Esophagus muscularis mucosa (tissue), 4 donors: Measurements from ENCODE around the gene MTOR. TPM values are rescaled to one million over a fixed set of nuclear protein-coding genes. Genes with fewer than 3 reads are reported as not detected.

Experiments
- DNase-seq: peaks from one replicate; pipeline ENCODE4 v3.0.0-alpha.2; 2017; ENCODE audit errors: extremely low spot score
- H3K27ac ChIP-seq, 4 donors: fragments of 200-600 bp; sonication (generic); replicated peaks in 1 of 4; 1 replicate in 3 of 4; 2 replicates in 1 of 4; pipeline ENCODE4 v1.5.1; 2016 to 2019; ENCODE audit warnings: mild to moderate bottlenecking in 1 of 4
- H3K27me3 ChIP-seq, 4 donors: fragments of 200-600 bp; sonication (generic); one replicate each; pipeline versions ENCODE4 v1.5.1 to v1.6.0; 2016 to 2019
- H3K36me3 ChIP-seq, 4 donors: fragments of 200-600 bp; sonication (generic); one replicate each; pipeline ENCODE4 v1.5.1; 2016 to 2019
- H3K4me1 ChIP-seq, 4 donors: fragments of 200-600 bp; sonication (generic); one replicate each; pipeline ENCODE4 v1.5.1; 2016 to 2019
- H3K4me3 ChIP-seq, 4 donors: fragments of 200-600 bp; sonication (generic); 1 replicate in 2 of 4; 2 replicates in 2 of 4; pipeline ENCODE4 v1.5.1; 2016 to 2019; ENCODE audit warnings: mild to moderate bottlenecking in 4 of 4, moderate library complexity in 1 of 4
- H3K9me3 ChIP-seq, 4 donors: fragments of 200-600 bp; sonication (generic); 1 replicate in 3 of 4; 2 replicates in 1 of 4; pipeline ENCODE4 v1.5.1; 2016 to 2019
- EP300 ChIP-seq: sonication (generic); formaldehyde crosslinking; IDR thresholded peaks from one replicate; pipeline ENCODE4 v1.6.1; 2017; ENCODE audit warnings: antibody characterized with exemption
- POLR2A ChIP-seq: fragments of 450-650 bp; IDR thresholded peaks from one replicate; pipeline ENCODE4 v1.6.1; 2017; ENCODE audit warnings: antibody characterized with exemption, moderate library complexity, mild to moderate bottlenecking, low read depth
- POLR2AphosphoS5 ChIP-seq, 2 donors: sonication (generic); formaldehyde crosslinking; IDR thresholded peaks; one replicate each; pipeline ENCODE4 v1.6.1; 2017; ENCODE audit warnings: antibody characterized with exemption in 2 of 2
- WGBS: methylation state at CpG from one replicate; pipeline ENCODE4 v1.1.5; 2018; 5-methylcytosine and 5-hydroxymethylcytosine counted together
- intact Hi-C: fragments of 100-400 bp; cut with DNase I; formaldehyde crosslinking; loops from one replicate; pipeline ENCODE4 v1.15.1; 2023
- total RNA-seq, 4 donors: library from RNA; depleted of rRNA; stranded (reverse); fragments of >200 nt; gene quantifications; one replicate each; pipeline versions ENCODE4 v1.1.0 to v1.2.1, GENCODE V29; 2016
- TF ChIP-seq, protein P1 (sequence below), 3 experiments: fragments of 200-600 bp in 2 of 3; fragments of 450-650 bp in 1 of 3; sonication (generic) in 2 of 3; IDR thresholded peaks; one replicate each; pipeline ENCODE4 v1.5.1; 2017 to 2019; ENCODE audit warnings: antibody characterized with exemption in 3 of 3, mild to moderate bottlenecking in 2 of 3, moderate library complexity in 1 of 3

MTOR gene
- total RNA-seq, 4 donors from 2014 or later, result 33.6 to 51.1 (median 41.0) TPM

DNA sequence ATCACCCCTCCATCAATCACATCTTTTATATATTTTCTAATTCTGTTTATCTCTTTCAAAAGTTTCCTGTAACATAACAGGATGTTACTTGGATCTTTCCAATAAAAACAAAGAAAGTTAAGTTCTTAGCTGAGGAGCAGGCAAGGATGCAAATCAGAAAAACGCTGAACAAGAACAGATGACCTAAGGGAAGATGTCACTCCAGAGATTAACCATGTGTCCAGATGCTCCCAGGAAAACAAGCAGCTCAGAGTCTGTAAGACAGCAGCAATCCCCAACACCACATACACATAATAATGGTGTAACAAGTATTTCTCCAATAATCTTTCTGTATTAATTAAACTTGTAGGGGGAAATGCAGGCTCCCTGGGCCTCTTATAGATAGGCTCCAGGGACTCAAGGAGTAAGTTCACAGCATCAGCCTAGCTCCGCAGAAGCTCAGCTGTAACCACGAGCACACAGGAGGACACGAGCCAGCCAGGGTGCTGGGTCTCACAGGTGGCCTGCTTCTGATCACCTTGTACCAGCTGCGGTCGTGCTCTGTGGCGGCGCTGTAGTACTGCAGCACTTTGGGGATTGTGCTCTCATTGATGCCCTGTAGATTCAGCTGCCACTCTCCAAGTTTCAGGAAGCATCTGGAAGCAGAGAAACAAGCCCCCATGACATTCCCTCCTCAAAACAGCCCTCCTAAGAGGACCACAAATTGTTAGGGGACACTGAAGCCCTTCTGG is 129.6 kb downstream of the MTOR start:
- TF ChIP-seq POLR2AphosphoS5 (IDR thresholded peaks at IDR 0.05) (no peak), EP300 (no peak), POLR2A (no peak)
- TF ChIP-seq, protein P1, sequence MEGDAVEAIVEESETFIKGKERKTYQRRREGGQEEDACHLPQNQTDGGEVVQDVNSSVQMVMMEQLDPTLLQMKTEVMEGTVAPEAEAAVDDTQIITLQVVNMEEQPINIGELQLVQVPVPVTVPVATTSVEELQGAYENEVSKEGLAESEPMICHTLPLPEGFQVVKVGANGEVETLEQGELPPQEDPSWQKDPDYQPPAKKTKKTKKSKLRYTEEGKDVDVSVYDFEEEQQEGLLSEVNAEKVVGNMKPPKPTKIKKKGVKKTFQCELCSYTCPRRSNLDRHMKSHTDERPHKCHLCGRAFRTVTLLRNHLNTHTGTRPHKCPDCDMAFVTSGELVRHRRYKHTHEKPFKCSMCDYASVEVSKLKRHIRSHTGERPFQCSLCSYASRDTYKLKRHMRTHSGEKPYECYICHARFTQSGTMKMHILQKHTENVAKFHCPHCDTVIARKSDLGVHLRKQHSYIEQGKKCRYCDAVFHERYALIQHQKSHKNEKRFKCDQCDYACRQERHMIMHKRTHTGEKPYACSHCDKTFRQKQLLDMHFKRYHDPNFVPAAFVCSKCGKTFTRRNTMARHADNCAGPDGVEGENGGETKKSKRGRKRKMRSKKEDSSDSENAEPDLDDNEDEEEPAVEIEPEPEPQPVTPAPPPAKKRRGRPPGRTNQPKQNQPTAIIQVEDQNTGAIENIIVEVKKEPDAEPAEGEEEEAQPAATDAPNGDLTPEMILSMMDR (IDR thresholded peaks at IDR 0.05), result no peak
- WGBS, result 77% methylated on average over 8 of the region's 8 CpGs

DNA sequence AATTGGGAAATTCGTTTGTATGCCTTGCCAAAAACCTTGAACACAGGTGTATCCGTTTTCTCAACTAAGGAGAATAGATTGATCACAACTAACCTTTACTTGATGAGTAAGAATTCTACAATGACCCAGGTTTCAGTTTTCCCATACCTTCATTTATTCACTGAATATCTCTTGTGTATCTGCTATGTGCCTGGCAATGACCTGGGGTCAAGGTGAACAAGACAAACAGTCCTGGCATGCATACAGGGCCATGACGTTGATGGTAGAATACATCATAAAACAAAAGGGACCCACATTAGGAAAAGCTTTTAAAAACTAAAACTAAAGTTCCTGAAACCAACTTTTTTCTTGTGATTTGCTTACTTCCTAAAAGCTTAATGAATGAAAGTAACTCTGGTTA is 130.5 kb downstream of the MTOR start:
- intact Hi-C loops, result no loop called here
- peaks cover 59 to 96% (median 94%) of the 10 kb centered on the region in 4 donors for H3K36me3 ChIP-seq
- no peaks in the 10 kb centered on the region for H3K27me3 ChIP-seq
- H3K27ac ChIP-seq, result peak overlapping the region in 1 of 4 donors; percentile 21
- peaks cover 0 to 12% (median 7%) of the 10 kb centered on the region in 4 donors for H3K4me1 ChIP-seq
- no peak for TF ChIP-seq POLR2AphosphoS5 (IDR thresholded peaks at IDR 0.05)
- H3K9me3 ChIP-seq, result no peaks in the 10 kb centered on the region
- DNase-seq, result no peak
- WGBS, result 69% methylated on average over 3 of the region's 3 CpGs
- H3K4me3 ChIP-seq, result no peak overlapping the region

More for the DNA sequence above, 129.6 kb downstream of the MTOR start:
- no peaks in the 10 kb centered on the region for H3K9me3 ChIP-seq
- H3K36me3 ChIP-seq, result peaks cover 58 to 96% (median 93%) of the 10 kb centered on the region in 4 donors
- intact Hi-C loops, result no loop called here
- H3K4me3 ChIP-seq, result no peak overlapping the region
- peak overlapping the region in 1 of 4 donors; percentile 17 for H3K27ac ChIP-seq
- DNase-seq, result no peak
- no peaks in the 10 kb centered on the region for H3K27me3 ChIP-seq
- peaks cover 0 to 12% (median 7%) of the 10 kb centered on the region in 4 donors for H3K4me1 ChIP-seq

DNA sequence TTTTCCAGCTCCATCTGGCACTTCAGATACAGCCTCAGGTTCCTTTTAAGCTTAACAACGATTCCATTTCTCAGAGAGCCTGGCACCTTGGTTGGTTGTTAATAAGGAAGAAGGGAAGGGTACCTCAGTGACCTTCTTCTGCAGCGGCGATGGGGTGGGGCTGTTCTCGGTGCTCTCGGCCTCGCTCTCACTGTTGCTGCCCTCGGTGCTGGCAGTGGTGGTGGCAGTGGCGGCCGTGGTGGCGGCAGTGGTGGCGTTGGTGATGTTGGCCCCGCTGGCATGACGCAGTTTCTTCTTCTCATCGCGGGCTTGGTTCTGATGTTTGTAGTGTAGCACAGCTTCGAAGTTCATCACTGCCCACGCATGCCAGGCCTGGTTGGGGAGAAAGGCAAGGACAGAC is 131.9 kb downstream of the MTOR start:
- TF ChIP-seq POLR2A, result no peak
- no peak for TF ChIP-seq EP300
- 96% methylated on average over 8 of the region's 17 CpGs for whole genome bisulfite sequencing

DNA sequence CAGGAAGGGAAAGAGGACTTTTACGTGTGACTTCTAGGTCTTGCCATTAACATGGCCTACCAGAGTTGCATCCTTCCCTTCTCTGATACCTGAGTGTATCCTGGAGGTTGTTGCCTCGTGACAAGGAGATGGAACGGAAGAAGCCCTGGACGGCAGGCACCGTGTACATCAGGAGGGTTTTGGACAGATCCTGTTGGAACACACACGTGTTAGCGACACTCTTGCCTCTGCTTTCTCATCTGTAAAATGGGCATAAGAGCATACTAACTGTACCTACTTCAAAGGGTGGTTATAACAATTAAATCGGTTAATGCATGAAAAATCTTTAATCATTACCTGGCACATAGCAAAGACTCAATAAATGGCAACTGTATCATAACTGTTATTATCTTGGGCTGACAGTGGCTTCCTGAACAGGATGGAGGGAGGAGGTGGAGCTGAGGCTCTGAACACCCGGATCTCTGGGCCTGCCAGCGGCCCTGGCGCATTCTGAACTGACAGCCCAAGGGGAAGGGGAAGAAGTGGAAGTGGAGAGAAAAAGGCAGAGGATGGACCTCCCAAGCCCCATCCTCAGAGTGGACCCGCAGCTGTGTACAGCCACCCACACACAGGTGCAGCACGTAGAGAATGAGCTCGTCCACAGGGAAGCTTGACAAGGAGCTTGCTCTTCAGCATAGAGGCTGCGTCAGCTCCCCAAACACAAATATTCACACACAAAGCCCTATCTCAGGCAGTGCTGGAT is 132.5 kb downstream of the MTOR start:
- Histone ChIP-seq H3K4me3 (no peak overlapping the region), H3K27ac (no peak overlapping the region), H3K36me3 (peaks cover 70 to 98% (median 96%) of the 10 kb centered on the region in 4 donors), H3K9me3 (no peaks in the 10 kb centered on the region), H3K27me3 (no peaks in the 10 kb centered on the region), H3K4me1 (peaks cover 0 to 12% (median 7%) of the 10 kb centered on the region in 4 donors)
- 89% methylated on average over 11 of the region's 15 CpGs for WGBS
- no peak for TF ChIP-seq POLR2A
- TF ChIP-seq EP300, result no peak
- no peak for TF ChIP-seq POLR2AphosphoS5 (IDR thresholded peaks at IDR 0.05)
- TF ChIP-seq, protein P1 (IDR thresholded peaks at IDR 0.05), result no peak
- DNase-seq, result no peak
- intact Hi-C loops, result no loop called here

More for the DNA sequence above, 131.9 kb downstream of the MTOR start:
- Histone ChIP-seq H3K4me3 (no peak overlapping the region), H3K4me1 (peaks cover 0 to 12% (median 7%) of the 10 kb centered on the region in 4 donors), H3K9me3 (no peaks in the 10 kb centered on the region), H3K27ac (no peak overlapping the region), H3K36me3 (peaks cover 65 to 96% (median 95%) of the 10 kb centered on the region in 4 donors), H3K27me3 (no peaks in the 10 kb centered on the region)
- no peak for DNase-seq
- intact Hi-C loops, result no loop called here

DNA sequence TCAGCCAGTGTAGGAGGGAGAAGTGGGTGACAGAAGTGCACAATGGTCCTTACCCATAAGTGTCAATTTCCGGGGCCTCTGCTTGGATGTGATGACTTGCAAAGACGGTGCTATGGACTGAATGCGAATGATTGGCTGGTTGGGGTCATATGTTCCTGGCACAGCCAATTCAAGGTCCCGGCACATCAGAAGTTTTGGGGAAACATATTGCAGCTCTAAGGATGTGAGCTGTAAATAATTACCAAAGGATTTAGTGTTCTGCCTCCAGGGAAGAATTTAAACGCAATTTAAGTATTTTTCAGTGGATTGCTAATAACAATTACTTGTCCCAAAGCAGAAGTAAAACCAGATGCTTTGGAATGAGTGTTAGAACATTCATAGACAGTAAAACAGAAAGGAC is 135.8 kb downstream of the MTOR start:
- H3K27me3 ChIP-seq, result no peaks in the 10 kb centered on the region
- H3K36me3 ChIP-seq, result peaks cover 83 to 100% (median 98%) of the 10 kb centered on the region in 4 donors
- H3K9me3 ChIP-seq, result no peaks in the 10 kb centered on the region
- H3K4me3 ChIP-seq, result no peak overlapping the region
- intact Hi-C loops, result no loop called here
- no peak overlapping the region for H3K27ac ChIP-seq
- H3K4me1 ChIP-seq, result no peaks in the 10 kb centered on the region
- 75% methylated on average over 4 of the region's 5 CpGs for WGBS
- TF ChIP-seq POLR2AphosphoS5 (IDR thresholded peaks at IDR 0.05) (no peak), POLR2A (no peak), EP300 (no peak)
- TF ChIP-seq, protein P1 (IDR thresholded peaks at IDR 0.05), result no peak
- no peak for DNase-seq
